ENCODE measurements around the gene CCR5.

Gene CCR5

DNA sequence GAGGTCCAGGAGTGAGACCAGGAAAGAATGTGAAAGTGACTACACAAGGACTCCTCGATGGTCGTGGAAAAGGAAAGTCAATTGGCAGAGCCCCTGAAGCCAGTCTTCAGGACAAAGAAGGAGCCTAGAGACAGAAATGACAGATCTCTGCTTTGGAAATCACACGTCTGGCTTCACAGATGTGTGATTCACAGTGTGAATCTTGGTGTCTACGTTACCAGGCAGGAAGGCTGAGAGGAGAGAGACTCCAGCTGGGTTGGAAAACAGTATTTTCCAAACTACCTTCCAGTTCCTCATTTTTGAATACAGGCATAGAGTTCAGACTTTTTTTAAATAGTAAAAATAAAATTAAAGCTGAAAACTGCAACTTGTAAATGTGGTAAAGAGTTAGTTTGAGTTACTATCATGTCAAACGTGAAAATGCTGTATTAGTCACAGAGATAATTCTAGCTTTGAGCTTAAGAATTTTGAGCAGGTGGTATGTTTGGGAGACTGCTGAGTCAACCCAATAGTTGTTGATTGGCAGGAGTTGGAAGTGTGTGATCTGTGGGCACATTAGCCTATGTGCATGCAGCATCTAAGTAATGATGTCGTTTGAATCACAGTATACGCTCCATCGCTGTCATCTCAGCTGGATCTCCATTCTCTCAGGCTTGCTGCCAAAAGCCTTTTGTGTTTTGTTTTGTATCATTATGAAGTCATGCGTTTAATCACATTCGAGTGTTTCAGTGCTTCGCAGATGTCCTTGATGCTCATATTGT, 10.8 kb upstream of the CCR5 start:
- FAIRE-seq (no peak), DNase-seq (ENCODE audit: insufficient read length, low spot score) (no peak)
- TF ChIP-seq CTCF (IDR thresholded peaks at IDR 0.05; ENCODE audit: insufficient read depth, missing control alignments): no peak

DNA sequence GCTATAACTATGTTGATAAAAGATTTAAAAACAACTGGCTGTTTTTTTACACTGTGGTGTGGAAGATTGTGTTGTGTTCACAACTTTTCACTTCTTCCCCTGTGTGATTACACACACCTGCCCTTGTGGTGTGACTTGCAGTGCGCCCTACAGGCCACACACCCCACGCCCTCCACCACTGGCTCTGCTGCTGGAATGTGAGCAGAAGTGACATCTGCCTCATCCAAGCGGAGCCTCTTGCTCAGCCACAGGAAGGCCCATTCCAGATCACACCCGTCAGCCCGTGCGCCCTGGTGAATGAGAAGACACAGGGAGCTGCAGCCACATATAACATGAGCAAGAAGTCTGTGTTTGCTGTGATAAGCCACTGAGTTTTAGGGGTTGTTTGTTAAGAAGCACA, 9.8 kb upstream of the CCR5 start:
- no peak for TF ChIP-seq CTCF (IDR thresholded peaks at IDR 0.05; ENCODE audit: insufficient read depth, missing control alignments)
- FAIRE-seq: no peak
- DNase-seq (ENCODE audit: insufficient read length, low spot score): no peak

- TF ChIP-seq CTCF (IDR thresholded peaks at IDR 0.05; ENCODE audit: insufficient read depth, missing control alignments): no peak
- FAIRE-seq (no peak), DNase-seq (ENCODE audit: insufficient read length, low spot score) (no peak)
Measured at GRCh38 chr3:46361408-46362283, 9.1 kb upstream of the CCR5 start.

- FAIRE-seq: no peak
Measured at GRCh38 chr3:46365041-46365440, 5.7 kb upstream of the CCR5 start.

GRCh38 chr3:46365737-46366524, 4.8 kb upstream of the CCR5 start:
- TF ChIP-seq CTCF (IDR thresholded peaks at IDR 0.05; ENCODE audit: insufficient read depth, missing control alignments): no peak
- no peak for DNase-seq (ENCODE audit: insufficient read length, low spot score)
- FAIRE-seq: no peak

More at GRCh38 chr3:46365041-46365440, 5.7 kb upstream of the CCR5 start:
- no peak for DNase-seq (ENCODE audit: insufficient read length, low spot score)
- TF ChIP-seq CTCF (IDR thresholded peaks at IDR 0.05; ENCODE audit: insufficient read depth, missing control alignments): no peak

DNA sequence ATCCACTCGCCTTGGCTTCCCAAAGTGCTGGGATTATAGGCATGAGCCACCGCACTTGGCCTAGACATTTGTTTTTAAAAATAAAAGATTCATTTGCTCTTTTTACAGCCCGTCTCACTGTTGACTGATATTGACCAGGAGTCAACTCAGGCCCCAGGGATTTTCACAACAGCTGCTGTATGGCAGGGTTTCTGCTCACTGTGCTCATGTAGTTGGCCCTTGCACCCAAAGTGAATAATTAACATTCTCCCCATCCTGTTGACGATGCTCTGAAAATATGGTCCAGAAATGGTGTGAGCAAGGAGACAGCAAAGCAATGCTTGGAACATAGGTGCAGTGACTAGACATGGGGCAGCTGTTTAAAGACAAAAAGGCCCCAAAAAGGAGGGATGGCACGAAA, 2.9 kb upstream of the CCR5 start:
- no peak for DNase-seq (ENCODE audit: insufficient read length, low spot score)
- TF ChIP-seq CTCF (IDR thresholded peaks at IDR 0.05; ENCODE audit: insufficient read depth, missing control alignments): no peak
- FAIRE-seq: no peak
